GM13976 (cell line): ENCODE results near the gene CD82.

Source experiments
- DNase-seq: peaks from one replicate; pipeline ENCODE4 v3.0.0; 2012; ENCODE audit warnings: low spot score
- in situ Hi-C: fragments of 300-500 bp; cut with MboI; formaldehyde crosslinking; loops from one replicate; pipeline ENCODE4 v1.12.0; 2022; ENCODE audit warnings: low sequenced_read_pairs, mixed read lengths, inconsistent platforms; ENCODE audit not compliant: unreplicated experiment
- TF ChIP-seq, protein P1 (sequence below): IDR thresholded peaks from 2 replicates; pipeline ENCODE4 v1.5.1; 2012; ENCODE audit warnings: borderline replicate concordance, mild to moderate bottlenecking; ENCODE audit not compliant: insufficient read depth; ENCODE audit errors: extremely low read depth, missing control alignments, control extremely low read depth

The CD82 gene

GRCh38 chr11:44522294-44522693 is 43.2 kb upstream of the CD82 start:
- DNase-seq = no peak
- TF ChIP-seq, protein P1, sequence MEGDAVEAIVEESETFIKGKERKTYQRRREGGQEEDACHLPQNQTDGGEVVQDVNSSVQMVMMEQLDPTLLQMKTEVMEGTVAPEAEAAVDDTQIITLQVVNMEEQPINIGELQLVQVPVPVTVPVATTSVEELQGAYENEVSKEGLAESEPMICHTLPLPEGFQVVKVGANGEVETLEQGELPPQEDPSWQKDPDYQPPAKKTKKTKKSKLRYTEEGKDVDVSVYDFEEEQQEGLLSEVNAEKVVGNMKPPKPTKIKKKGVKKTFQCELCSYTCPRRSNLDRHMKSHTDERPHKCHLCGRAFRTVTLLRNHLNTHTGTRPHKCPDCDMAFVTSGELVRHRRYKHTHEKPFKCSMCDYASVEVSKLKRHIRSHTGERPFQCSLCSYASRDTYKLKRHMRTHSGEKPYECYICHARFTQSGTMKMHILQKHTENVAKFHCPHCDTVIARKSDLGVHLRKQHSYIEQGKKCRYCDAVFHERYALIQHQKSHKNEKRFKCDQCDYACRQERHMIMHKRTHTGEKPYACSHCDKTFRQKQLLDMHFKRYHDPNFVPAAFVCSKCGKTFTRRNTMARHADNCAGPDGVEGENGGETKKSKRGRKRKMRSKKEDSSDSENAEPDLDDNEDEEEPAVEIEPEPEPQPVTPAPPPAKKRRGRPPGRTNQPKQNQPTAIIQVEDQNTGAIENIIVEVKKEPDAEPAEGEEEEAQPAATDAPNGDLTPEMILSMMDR = no peak
- in situ Hi-C loops = no loop called here

- TF ChIP-seq, protein P1 = no peak
- DNase-seq = no peak
- in situ Hi-C loops = no loop called here
Measured at GRCh38 chr11:44524346-44524745, 41.1 kb upstream of the CD82 start.

- in situ Hi-C loops = no loop called here
- TF ChIP-seq, protein P1 = no peak
- DNase-seq = no peak
Measured at GRCh38 chr11:44524751-44525201, 40.7 kb upstream of the CD82 start.

DNA sequence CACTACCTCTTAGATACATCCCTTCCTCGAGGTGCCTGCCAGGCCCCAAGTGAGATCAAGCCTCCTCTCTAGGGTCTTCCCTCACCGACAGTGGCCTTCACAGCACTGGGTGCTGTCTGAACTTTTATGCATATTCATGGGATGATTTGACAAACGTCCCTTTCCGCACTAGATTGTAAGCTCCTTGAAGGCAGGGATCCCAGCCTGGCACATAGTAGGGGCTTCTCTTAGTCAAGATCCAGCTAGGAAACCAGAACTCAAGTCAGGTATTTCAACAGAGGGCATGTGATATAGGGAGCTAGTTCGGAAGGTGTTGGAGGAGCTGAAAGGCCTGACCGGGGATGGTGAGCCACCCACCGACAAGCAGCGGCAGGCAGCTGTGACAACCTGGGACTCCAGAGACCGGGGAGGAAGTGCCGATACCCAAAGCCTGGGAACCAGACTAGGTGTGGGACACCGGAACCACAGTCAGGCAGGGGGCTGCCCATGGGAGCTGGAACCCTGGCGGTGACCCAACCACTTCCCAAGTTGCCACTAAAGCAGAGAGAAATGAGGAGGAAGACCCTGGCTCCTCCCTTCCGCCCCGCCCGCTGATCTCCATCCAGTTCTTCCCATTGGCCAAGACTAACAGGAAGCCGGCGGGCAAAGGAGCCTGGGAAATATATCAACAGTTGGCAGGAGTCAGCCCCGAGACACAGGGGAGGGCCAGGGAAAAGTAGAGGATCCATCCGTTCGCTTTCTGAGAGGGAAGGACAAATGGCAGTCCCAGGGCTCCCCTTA is 39.8 kb upstream of the CD82 start:
- in situ Hi-C loops = no loop called here

DNA sequence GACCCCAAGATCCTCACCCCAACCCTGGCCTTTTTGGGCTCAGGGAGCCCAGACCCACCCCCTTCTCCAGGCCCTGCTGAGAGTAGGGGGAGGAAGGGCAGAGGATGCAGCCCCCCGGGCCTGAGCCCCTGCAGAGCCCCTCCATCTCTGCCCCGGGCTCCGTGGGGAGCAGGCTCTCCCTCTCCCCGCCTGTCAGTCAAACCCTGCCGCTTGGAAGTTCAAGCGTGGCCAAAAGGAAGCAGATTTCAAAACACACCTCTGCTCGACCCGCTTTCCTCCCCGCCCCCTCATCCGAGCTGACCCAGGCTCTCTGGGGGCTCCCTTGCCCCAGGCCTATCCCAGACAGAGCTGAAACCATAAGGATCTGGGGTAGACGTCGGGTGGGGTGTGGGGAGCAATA is 39.0 kb upstream of the CD82 start:
- TF ChIP-seq, protein P1 = no peak
- in situ Hi-C loops = no loop called here
- DNase-seq = no peak

More for the DNA sequence above, 39.8 kb upstream of the CD82 start:
- TF ChIP-seq, protein P1 = no peak
- no peak for DNase-seq

- TF ChIP-seq, protein P1 = no peak
- DNase-seq = no peak
- in situ Hi-C loops = no loop called here
Measured at GRCh38 chr11:44527476-44527875, 38.0 kb upstream of the CD82 start.
